GM23338 (cell line): ENCODE measurements around the gene FAM193B. TPM values are rescaled to one million over a fixed set of nuclear protein-coding genes. Genes with fewer than 3 reads are reported as not detected.

ENCODE experiments used
- ATAC-seq: fragments of 200-7000 bp; cut with Tn5 transposase; 3 replicates; pipeline ENCODE4 v1.9.1; 2020
- DNase-seq: peaks from one replicate; pipeline ENCODE4 v3.0.0-alpha.2; 2015; ENCODE audit warnings: low spot score
- H2AFZ ChIP-seq: fragments of 200-600 bp; sonication (generic); 2 replicates; pipeline ENCODE4 v1.8.0; 2016; ENCODE audit warnings: antibody characterized with exemption, mild to moderate bottlenecking, moderate library complexity
- H3F3A ChIP-seq: fragments of 200-600 bp; sonication (generic); replicated peaks from 2 replicates; pipeline ENCODE4 v1.8.0; 2017; ENCODE audit warnings: antibody characterized with exemption, mixed run types, low read depth
- H3K27ac ChIP-seq: fragments of 200-600 bp; sonication (generic); 2 replicates; pipeline ENCODE4 v1.6.1; 2016; ENCODE audit warnings: low read depth
- H3K27me3 ChIP-seq: fragments of 200-600 bp; sonication (generic); 2 replicates; pipeline ENCODE4 v1.8.0; 2016; ENCODE audit warnings: mild to moderate bottlenecking, mixed run types, moderate library complexity; ENCODE audit not compliant: insufficient read depth
- H3K36me3 ChIP-seq: fragments of 200-600 bp; sonication (generic); 2 replicates; pipeline ENCODE4 v1.8.0; 2016; ENCODE audit warnings: mild to moderate bottlenecking; ENCODE audit not compliant: insufficient read depth
- H3K4me1 ChIP-seq: fragments of 200-600 bp; sonication (generic); 2 replicates; pipeline ENCODE4 v1.8.0; 2016; ENCODE audit warnings: mild to moderate bottlenecking, moderate library complexity; ENCODE audit not compliant: insufficient read depth
- H3K4me2 ChIP-seq: fragments of 200-600 bp; sonication (generic); 2 replicates; pipeline ENCODE4 v1.7.1; 2017; ENCODE audit warnings: mixed run types
- H3K4me3 ChIP-seq: fragments of 200-600 bp; sonication (generic); 2 replicates; pipeline ENCODE4 v1.6.1; 2016; ENCODE audit warnings: mixed run types
- H3K79me2 ChIP-seq: fragments of 200-600 bp; sonication (generic); replicated peaks from 2 replicates; pipeline ENCODE4 v1.8.0; 2017; ENCODE audit warnings: mild to moderate bottlenecking; ENCODE audit not compliant: insufficient read depth
- H3K9me2 ChIP-seq: fragments of 200-600 bp; sonication (generic); 2 replicates; pipeline ENCODE4 v1.8.0; 2017; ENCODE audit not compliant: insufficient read depth
- H4K20me1 ChIP-seq: fragments of 200-600 bp; sonication (generic); replicated peaks from 2 replicates; pipeline ENCODE4 v1.8.0; 2017; ENCODE audit warnings: mild to moderate bottlenecking; ENCODE audit not compliant: insufficient read depth
- H3K27ac Mint-ChIP-seq: 2 replicates; pipeline ENCODE4 v1.8.0; 2020; ENCODE audit warnings: inconsistent platforms, mild to moderate bottlenecking, moderate library complexity, mixed read lengths
- H3K27me3 Mint-ChIP-seq: 3 replicates; pipeline ENCODE4 v1.8.0; 2022; ENCODE audit warnings: low read depth, mild to moderate bottlenecking, moderate library complexity, mixed read lengths, inconsistent platforms; ENCODE audit not compliant: insufficient read depth, poor library complexity
- H3K36me3 Mint-ChIP-seq: 3 replicates; pipeline ENCODE4 v1.8.0; 2021; ENCODE audit warnings: low read depth, mild to moderate bottlenecking, inconsistent platforms, moderate library complexity, mixed read lengths
- H3K4me1 Mint-ChIP-seq: 3 replicates; pipeline ENCODE4 v1.8.0; 2020; ENCODE audit warnings: mild to moderate bottlenecking, inconsistent platforms, mixed read lengths
- H3K4me3 Mint-ChIP-seq: 3 replicates; pipeline ENCODE4 v1.8.0; 2021; ENCODE audit warnings: moderate library complexity, mild to moderate bottlenecking, inconsistent platforms, mixed read lengths
- H3K9me3 Mint-ChIP-seq: 3 replicates; pipeline ENCODE4 v1.8.0; 2020; ENCODE audit warnings: moderate library complexity, mild to moderate bottlenecking, inconsistent platforms, mixed read lengths
- CREB1 ChIP-seq: fragments of 250-450 bp; sonication (Bioruptor Pico); IDR thresholded peaks from 2 replicates; pipeline ENCODE4 v1.5.0; 2020; ENCODE audit warnings: low read depth, mild to moderate bottlenecking, moderate library complexity
- EZH2 ChIP-seq: fragments of 200-600 bp; sonication (generic); IDR thresholded peaks from one replicate; pipeline ENCODE4 v1.8.0; 2017; ENCODE audit warnings: antibody characterized with exemption, mild to moderate bottlenecking, low read depth; ENCODE audit not compliant: unreplicated experiment
- EZH2phosphoT487 ChIP-seq: fragments of 200-600 bp; sonication (generic); IDR thresholded peaks from one replicate; pipeline ENCODE4 v1.8.1; 2018; ENCODE audit warnings: antibody characterized with exemption; ENCODE audit not compliant: unreplicated experiment
- JUNB ChIP-seq: IDR thresholded peaks from one replicate; pipeline ENCODE4 v1.6.1; 2016; ENCODE audit warnings: antibody characterized with exemption; ENCODE audit not compliant: unreplicated experiment
- NANOG ChIP-seq: IDR thresholded peaks from 2 replicates; pipeline ENCODE4 v1.6.1; 2016; ENCODE audit warnings: antibody characterized with exemption, borderline replicate concordance
- POLR2AphosphoS5 ChIP-seq: IDR thresholded peaks from 2 replicates; pipeline ENCODE4 v1.6.1; 2016; ENCODE audit warnings: antibody characterized with exemption, low read depth
- STAT1 ChIP-seq: IDR thresholded peaks from one replicate; pipeline ENCODE4 v1.6.1; 2016; ENCODE audit warnings: antibody characterized with exemption; ENCODE audit not compliant: unreplicated experiment
- ZNF114 ChIP-seq: fragments of 250-450 bp; sonication (Bioruptor Pico); IDR thresholded peaks from 2 replicates; pipeline ENCODE4 v1.5.0; 2020; ENCODE audit warnings: mild to moderate bottlenecking, moderate library complexity
- ZNF331 ChIP-seq: fragments of 250-450 bp; sonication (Bioruptor Pico); IDR thresholded peaks from 2 replicates; pipeline ENCODE4 v1.5.0; 2020; ENCODE audit warnings: low read depth, mild to moderate bottlenecking, moderate library complexity
- polyA plus RNA-seq: library from polyadenylated mRNA; unstranded; fragments of >200 nt; fragmentation: Nextera tagmentation; extraction: Ambion mirVana; gene quantifications from 2 replicates; pipeline ENCODE4 v1.2.1, GENCODE V29; 2016
- total RNA-seq: library from RNA; depleted of rRNA; stranded (reverse); fragments of >200 nt; shearing (Covaris generic); gene quantifications from 2 replicates; pipeline ENCODE4 v1.2.3, GENCODE V29; 2014
- TF ChIP-seq, protein P1 (sequence below): IDR thresholded peaks from 2 replicates; pipeline ENCODE4 v1.6.1; 2016; ENCODE audit warnings: antibody characterized with exemption
- TF ChIP-seq, protein P2 (sequence below): fragments of 250-450 bp; sonication (Bioruptor Pico); IDR thresholded peaks from 2 replicates; pipeline ENCODE4 v1.5.0; 2020; ENCODE audit warnings: mild to moderate bottlenecking, moderate library complexity
- TF ChIP-seq, protein P3 (sequence below), 2 experiments: fragments of 200-600 bp in 1 of 2; sonication (generic) in 1 of 2; conservative IDR thresholded peaks; 2 replicates each; pipeline versions ENCODE4 v1.5.1 to v1.6.1; 2016 to 2017; ENCODE audit warnings: antibody characterized with exemption in 2 of 2, low read depth in 2 of 2, mild to moderate bottlenecking in 2 of 2, moderate library complexity in 1 of 2
- TF ChIP-seq, protein P4 (sequence below): IDR thresholded peaks from one replicate; pipeline ENCODE4 v1.6.1; 2018; ENCODE audit warnings: antibody characterized with exemption; ENCODE audit not compliant: unreplicated experiment

FAM193B gene
- total and polyA plus RNA-seq, 2 experiments from 2014 or later = 44.4 to 58.6 TPM

DNA sequence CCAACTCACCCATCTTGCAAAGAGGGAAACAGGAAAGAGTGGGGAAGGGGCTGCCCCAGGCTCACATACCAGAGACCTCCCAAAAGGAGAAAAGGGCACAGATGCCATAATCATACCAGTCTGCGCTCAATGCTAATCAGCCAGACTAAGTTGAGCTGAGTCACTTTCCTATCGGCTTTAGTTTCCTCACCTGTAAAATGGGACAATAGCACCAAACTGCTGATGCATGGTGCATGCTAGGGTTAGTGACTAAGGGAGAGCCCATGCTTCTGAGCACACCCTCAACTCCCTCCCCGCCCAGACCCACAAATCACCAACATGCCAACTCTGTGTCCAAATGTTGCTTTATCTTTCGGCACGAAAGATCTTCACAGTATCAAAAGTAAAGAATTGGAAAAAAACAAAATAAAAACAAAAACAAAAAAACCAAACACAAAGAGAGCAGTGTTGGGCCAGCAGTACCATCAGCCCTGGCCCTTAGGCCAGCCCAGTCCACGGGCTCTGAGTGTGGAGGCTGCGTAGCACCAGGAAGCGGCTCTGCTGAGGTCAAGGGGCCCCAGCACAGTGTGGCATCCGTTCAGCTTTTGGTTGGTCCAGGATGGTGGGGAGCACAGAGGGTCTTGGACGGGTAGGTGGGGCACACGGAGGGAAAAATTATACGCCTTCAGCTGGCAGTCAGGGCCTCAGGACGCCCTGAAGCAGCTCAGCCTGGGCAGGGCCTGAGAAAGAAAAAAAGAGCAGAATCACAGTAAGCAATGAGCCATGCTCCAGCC, 34.7 kb downstream of the FAM193B start:
- Histone ChIP-seq H3K4me2 (no peak overlapping the region), H3K36me3 (peaks cover 21% of the 10 kb centered on the region)

More for the DNA sequence above, 34.7 kb downstream of the FAM193B start:
- DNase-seq = no peak
- Histone ChIP-seq H3K4me1 (no peaks in the 10 kb centered on the region; the same call in 1 of the 2 replicates), H3K27me3 (no peaks in the 10 kb centered on the region), H3K79me2 (peaks cover 16% of the 10 kb centered on the region), H4K20me1 (peaks cover 8% of the 10 kb centered on the region; the same call in 1 of the 2 replicates), H2AFZ (no peak overlapping the region), H3K4me3 (no peak overlapping the region), H3F3A (peaks cover 13% of the 10 kb centered on the region), H3K9me2 (no peaks in the 10 kb centered on the region), H3K27ac (no peak overlapping the region)
- Mint-ChIP-seq H3K36me3 (peaks cover 60% of the 10 kb centered on the region), H3K27me3 (peaks cover 18% of the 10 kb centered on the region), H3K4me3 (peak overlapping the region; percentile 32; the same call in 1 of the 3 replicates), H3K4me1 (peaks cover 9% of the 10 kb centered on the region), H3K9me3 (no peaks in the 10 kb centered on the region; the same call in 2 of the 3 replicates), H3K27ac (no peak overlapping the region)
- ATAC-seq = no peak
- no peak for TF ChIP-seq JUNB
- no peak for TF ChIP-seq ZNF331
- TF ChIP-seq, protein P1, sequence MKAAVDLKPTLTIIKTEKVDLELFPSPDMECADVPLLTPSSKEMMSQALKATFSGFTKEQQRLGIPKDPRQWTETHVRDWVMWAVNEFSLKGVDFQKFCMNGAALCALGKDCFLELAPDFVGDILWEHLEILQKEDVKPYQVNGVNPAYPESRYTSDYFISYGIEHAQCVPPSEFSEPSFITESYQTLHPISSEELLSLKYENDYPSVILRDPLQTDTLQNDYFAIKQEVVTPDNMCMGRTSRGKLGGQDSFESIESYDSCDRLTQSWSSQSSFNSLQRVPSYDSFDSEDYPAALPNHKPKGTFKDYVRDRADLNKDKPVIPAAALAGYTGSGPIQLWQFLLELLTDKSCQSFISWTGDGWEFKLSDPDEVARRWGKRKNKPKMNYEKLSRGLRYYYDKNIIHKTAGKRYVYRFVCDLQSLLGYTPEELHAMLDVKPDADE = no peak
- no peak for TF ChIP-seq STAT1
- TF ChIP-seq, protein P2, sequence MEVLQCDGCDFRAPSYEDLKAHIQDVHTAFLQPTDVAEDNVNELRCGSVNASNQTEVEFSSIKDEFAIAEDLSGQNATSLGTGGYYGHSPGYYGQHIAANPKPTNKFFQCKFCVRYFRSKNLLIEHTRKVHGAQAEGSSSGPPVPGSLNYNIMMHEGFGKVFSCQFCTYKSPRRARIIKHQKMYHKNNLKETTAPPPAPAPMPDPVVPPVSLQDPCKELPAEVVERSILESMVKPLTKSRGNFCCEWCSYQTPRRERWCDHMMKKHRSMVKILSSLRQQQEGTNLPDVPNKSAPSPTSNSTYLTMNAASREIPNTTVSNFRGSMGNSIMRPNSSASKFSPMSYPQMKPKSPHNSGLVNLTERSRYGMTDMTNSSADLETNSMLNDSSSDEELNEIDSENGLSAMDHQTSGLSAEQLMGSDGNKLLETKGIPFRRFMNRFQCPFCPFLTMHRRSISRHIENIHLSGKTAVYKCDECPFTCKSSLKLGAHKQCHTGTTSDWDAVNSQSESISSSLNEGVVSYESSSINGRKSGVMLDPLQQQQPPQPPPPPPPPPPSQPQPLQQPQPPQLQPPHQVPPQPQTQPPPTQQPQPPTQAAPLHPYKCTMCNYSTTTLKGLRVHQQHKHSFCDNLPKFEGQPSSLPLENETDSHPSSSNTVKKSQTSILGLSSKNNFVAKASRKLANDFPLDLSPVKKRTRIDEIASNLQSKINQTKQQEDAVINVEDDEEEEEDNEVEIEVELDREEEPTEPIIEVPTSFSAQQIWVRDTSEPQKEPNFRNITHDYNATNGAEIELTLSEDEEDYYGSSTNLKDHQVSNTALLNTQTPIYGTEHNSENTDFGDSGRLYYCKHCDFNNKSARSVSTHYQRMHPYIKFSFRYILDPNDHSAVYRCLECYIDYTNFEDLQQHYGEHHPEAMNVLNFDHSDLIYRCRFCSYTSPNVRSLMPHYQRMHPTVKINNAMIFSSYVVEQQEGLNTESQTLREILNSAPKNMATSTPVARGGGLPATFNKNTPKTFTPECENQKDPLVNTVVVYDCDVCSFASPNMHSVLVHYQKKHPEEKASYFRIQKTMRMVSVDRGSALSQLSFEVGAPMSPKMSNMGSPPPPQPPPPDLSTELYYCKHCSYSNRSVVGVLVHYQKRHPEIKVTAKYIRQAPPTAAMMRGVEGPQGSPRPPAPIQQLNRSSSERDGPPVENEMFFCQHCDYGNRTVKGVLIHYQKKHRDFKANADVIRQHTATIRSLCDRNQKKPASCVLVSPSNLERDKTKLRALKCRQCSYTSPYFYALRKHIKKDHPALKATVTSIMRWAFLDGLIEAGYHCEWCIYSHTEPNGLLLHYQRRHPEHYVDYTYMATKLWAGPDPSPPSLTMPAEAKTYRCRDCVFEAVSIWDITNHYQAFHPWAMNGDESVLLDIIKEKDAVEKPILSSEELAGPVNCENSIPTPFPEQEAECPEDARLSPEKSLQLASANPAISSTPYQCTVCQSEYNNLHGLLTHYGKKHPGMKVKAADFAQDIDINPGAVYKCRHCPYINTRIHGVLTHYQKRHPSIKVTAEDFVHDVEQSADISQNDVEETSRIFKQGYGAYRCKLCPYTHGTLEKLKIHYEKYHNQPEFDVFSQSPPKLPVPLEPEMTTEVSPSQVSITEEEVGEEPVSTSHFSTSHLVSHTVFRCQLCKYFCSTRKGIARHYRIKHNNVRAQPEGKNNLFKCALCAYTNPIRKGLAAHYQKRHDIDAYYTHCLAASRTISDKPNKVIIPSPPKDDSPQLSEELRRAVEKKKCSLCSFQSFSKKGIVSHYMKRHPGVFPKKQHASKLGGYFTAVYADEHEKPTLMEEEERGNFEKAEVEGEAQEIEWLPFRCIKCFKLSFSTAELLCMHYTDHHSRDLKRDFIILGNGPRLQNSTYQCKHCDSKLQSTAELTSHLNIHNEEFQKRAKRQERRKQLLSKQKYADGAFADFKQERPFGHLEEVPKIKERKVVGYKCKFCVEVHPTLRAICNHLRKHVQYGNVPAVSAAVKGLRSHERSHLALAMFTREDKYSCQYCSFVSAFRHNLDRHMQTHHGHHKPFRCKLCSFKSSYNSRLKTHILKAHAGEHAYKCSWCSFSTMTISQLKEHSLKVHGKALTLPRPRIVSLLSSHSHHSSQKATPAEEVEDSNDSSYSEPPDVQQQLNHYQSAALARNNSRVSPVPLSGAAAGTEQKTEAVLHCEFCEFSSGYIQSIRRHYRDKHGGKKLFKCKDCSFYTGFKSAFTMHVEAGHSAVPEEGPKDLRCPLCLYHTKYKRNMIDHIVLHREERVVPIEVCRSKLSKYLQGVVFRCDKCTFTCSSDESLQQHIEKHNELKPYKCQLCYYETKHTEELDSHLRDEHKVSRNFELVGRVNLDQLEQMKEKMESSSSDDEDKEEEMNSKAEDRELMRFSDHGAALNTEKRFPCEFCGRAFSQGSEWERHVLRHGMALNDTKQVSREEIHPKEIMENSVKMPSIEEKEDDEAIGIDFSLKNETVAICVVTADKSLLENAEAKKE = no peak
- no peak for TF ChIP-seq EZH2
- no peak for TF ChIP-seq NANOG
- no peak for TF ChIP-seq EZH2phosphoT487
- TF ChIP-seq, protein P3, sequence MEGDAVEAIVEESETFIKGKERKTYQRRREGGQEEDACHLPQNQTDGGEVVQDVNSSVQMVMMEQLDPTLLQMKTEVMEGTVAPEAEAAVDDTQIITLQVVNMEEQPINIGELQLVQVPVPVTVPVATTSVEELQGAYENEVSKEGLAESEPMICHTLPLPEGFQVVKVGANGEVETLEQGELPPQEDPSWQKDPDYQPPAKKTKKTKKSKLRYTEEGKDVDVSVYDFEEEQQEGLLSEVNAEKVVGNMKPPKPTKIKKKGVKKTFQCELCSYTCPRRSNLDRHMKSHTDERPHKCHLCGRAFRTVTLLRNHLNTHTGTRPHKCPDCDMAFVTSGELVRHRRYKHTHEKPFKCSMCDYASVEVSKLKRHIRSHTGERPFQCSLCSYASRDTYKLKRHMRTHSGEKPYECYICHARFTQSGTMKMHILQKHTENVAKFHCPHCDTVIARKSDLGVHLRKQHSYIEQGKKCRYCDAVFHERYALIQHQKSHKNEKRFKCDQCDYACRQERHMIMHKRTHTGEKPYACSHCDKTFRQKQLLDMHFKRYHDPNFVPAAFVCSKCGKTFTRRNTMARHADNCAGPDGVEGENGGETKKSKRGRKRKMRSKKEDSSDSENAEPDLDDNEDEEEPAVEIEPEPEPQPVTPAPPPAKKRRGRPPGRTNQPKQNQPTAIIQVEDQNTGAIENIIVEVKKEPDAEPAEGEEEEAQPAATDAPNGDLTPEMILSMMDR (conservative IDR thresholded peaks at IDR 0.05; ENCODE audit: low read depth in 2 of 2) = no peak
- TF ChIP-seq CREB1 (CRISPR knock-in tag) = no peak
- TF ChIP-seq, protein P4, sequence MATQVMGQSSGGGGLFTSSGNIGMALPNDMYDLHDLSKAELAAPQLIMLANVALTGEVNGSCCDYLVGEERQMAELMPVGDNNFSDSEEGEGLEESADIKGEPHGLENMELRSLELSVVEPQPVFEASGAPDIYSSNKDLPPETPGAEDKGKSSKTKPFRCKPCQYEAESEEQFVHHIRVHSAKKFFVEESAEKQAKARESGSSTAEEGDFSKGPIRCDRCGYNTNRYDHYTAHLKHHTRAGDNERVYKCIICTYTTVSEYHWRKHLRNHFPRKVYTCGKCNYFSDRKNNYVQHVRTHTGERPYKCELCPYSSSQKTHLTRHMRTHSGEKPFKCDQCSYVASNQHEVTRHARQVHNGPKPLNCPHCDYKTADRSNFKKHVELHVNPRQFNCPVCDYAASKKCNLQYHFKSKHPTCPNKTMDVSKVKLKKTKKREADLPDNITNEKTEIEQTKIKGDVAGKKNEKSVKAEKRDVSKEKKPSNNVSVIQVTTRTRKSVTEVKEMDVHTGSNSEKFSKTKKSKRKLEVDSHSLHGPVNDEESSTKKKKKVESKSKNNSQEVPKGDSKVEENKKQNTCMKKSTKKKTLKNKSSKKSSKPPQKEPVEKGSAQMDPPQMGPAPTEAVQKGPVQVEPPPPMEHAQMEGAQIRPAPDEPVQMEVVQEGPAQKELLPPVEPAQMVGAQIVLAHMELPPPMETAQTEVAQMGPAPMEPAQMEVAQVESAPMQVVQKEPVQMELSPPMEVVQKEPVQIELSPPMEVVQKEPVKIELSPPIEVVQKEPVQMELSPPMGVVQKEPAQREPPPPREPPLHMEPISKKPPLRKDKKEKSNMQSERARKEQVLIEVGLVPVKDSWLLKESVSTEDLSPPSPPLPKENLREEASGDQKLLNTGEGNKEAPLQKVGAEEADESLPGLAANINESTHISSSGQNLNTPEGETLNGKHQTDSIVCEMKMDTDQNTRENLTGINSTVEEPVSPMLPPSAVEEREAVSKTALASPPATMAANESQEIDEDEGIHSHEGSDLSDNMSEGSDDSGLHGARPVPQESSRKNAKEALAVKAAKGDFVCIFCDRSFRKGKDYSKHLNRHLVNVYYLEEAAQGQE = no peak
- no peak for TF ChIP-seq ZNF114 (CRISPR knock-in tag)
- TF ChIP-seq POLR2AphosphoS5 = no peak
